VCaP (cell line): ENCODE results near the gene F2.
A peak's percentile ranks its signal among the peaks of the same experiment; 100 is the strongest.

Experiments used
- H3K27ac ChIP-seq: fragments of 450-650 bp; 2 replicates; pipeline ENCODE4 v1.5.1; 2017
- CTCF ChIP-seq: fragments of 450-650 bp; conservative IDR thresholded peaks from 2 replicates; pipeline ENCODE4 v1.5.1; 2017; ENCODE audit warnings: mild to moderate bottlenecking, moderate library complexity

Gene F2

GRCh38 chr11:46686886-46687795 is 31.9 kb upstream of the F2 start:
- no peak overlapping the region for H3K27ac ChIP-seq
- no peak for TF ChIP-seq CTCF

GRCh38 chr11:46690702-46691101 is 28.3 kb upstream of the F2 start:
- H3K27ac ChIP-seq, result peak overlapping the region; percentile 48
- no peak for TF ChIP-seq CTCF

GRCh38 chr11:46692450-46692849 is 26.6 kb upstream of the F2 start:
- no peak overlapping the region for H3K27ac ChIP-seq

GRCh38 chr11:46693597-46694012 is 25.4 kb upstream of the F2 start:
- no peak for TF ChIP-seq CTCF
- H3K27ac ChIP-seq, result no peak overlapping the region

More at GRCh38 chr11:46692450-46692849, 26.6 kb upstream of the F2 start:
- no peak for TF ChIP-seq CTCF

- H3K27ac ChIP-seq, result no peak overlapping the region
- no peak for TF ChIP-seq CTCF
Measured at GRCh38 chr11:46694072-46694471, 24.9 kb upstream of the F2 start.

- no peak for TF ChIP-seq CTCF
- no peak overlapping the region for H3K27ac ChIP-seq
Measured at GRCh38 chr11:46694607-46695006, 24.4 kb upstream of the F2 start.

- TF ChIP-seq CTCF, result no peak
- H3K27ac ChIP-seq, result no peak overlapping the region
Measured at GRCh38 chr11:46695345-46696211, 23.4 kb upstream of the F2 start.
